ENCODE results near the gene FBXL7. TPM values are rescaled to one million over a fixed set of nuclear protein-coding genes. Genes with fewer than 3 reads are reported as not detected.

Gene FBXL7
- total RNA-seq, 1 donor from 2014 or later = 8.0 TPM

DNA sequence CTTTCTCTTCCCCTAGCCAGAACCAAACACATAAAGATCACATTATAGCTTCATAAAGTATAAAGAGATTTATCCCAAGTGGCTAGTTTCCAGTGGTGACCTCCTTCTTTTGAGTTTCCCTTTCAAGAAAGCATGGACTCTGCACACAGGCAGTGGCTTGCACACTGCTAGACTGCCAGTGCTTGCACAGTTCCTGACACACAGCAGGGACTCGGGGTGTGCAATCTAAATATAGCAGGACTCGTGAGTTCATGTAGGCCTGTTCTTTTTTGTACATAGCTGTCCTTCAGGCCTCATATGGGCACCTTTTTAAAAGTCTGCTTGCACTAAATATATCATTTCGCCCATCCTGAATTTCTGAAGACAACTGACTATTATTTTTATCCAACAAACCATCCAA, 308.6 kb downstream of the FBXL7 start:
- no peak for ATAC-seq
- H3K27ac ChIP-seq = no peak overlapping the region
- TF ChIP-seq CTCF (IDR thresholded peaks at IDR 0.05) = no peak
- peaks cover 6% of the 10 kb centered on the region for H3K9me3 ChIP-seq
- no peak for DNase-seq
- H3K36me3 ChIP-seq = no peaks in the 10 kb centered on the region
- intact Hi-C loops (cut with DNase I) = no loop called here
- no peaks in the 10 kb centered on the region for H3K27me3 ChIP-seq (ENCODE audit: low read depth)
- peaks cover 6% of the 10 kb centered on the region for H3K4me1 ChIP-seq
- H3K4me3 ChIP-seq = no peak overlapping the region

GRCh38 chr5:15819617-15820016, 319.6 kb downstream of the FBXL7 start:
- DNase-seq (no peak), ATAC-seq (no peak)
- Histone ChIP-seq H3K4me3 (no peak overlapping the region), H3K27me3 (ENCODE audit: low read depth) (no peaks in the 10 kb centered on the region), H3K4me1 (peaks cover 4% of the 10 kb centered on the region), H3K9me3 (no peaks in the 10 kb centered on the region), H3K27ac (no peak overlapping the region), H3K36me3 (no peaks in the 10 kb centered on the region)
- intact Hi-C loops (cut with DNase I) = no loop called here
- TF ChIP-seq CTCF (IDR thresholded peaks at IDR 0.05) = no peak

- intact Hi-C loops (cut with DNase I) = no loop called here
- Histone ChIP-seq H3K27me3 (ENCODE audit: low read depth) (no peaks in the 10 kb centered on the region), H3K9me3 (no peaks in the 10 kb centered on the region), H3K36me3 (no peaks in the 10 kb centered on the region), H3K4me1 (peaks cover 4% of the 10 kb centered on the region), H3K4me3 (no peak overlapping the region), H3K27ac (no peak overlapping the region)
- no peak for ATAC-seq
- no peak for TF ChIP-seq CTCF (IDR thresholded peaks at IDR 0.05)
- DNase-seq = no peak
Observed at GRCh38 chr5:15821506-15821905, 321.5 kb downstream of the FBXL7 start.

DNA sequence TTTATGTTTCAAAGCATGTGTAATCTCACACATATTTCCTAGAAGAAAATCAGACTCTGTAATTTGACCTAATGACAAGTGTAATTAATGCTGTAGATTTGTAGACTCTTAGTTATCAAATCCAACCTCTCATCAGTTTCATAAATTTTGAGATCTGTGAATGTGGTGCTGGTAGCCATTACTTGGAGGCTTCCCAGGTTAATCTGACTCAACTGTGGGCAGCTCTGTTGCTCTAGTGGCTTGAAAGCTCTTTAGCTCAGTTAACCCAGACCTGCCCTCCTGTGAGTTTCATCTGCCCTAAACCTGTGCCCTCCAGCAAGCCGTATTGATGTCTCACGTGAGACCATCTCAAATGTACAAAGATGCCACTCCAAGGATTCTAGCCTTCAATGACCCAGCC, 323.4 kb downstream of the FBXL7 start:
- no peak for ATAC-seq
- TF ChIP-seq CTCF (IDR thresholded peaks at IDR 0.05) = no peak
- intact Hi-C loops (cut with DNase I) = no loop called here

GRCh38 chr5:15827741-15828140, 327.8 kb downstream of the FBXL7 start:
- Histone ChIP-seq H3K9me3 (no peaks in the 10 kb centered on the region), H3K27ac (no peak overlapping the region), H3K27me3 (ENCODE audit: low read depth) (no peaks in the 10 kb centered on the region), H3K4me3 (no peak overlapping the region), H3K36me3 (no peaks in the 10 kb centered on the region), H3K4me1 (peaks cover 4% of the 10 kb centered on the region)
- no peak for TF ChIP-seq CTCF (IDR thresholded peaks at IDR 0.05)
- DNase-seq (no peak), ATAC-seq (no peak)
- intact Hi-C loops (cut with DNase I) = no loop called here

More for the DNA sequence above, 323.4 kb downstream of the FBXL7 start:
- Histone ChIP-seq H3K27ac (no peak overlapping the region), H3K4me3 (no peak overlapping the region), H3K4me1 (peaks cover 4% of the 10 kb centered on the region), H3K27me3 (ENCODE audit: low read depth) (no peaks in the 10 kb centered on the region), H3K36me3 (no peaks in the 10 kb centered on the region), H3K9me3 (no peaks in the 10 kb centered on the region)
- no peak for DNase-seq

GRCh38 chr5:15831408-15831807, 331.4 kb downstream of the FBXL7 start:
- no peaks in the 10 kb centered on the region for H3K27me3 ChIP-seq (ENCODE audit: low read depth)
- H3K4me1 ChIP-seq = peaks cover 12% of the 10 kb centered on the region
- ATAC-seq (no peak), DNase-seq (no peak)
- no peaks in the 10 kb centered on the region for H3K36me3 ChIP-seq
- intact Hi-C loops (cut with DNase I) = no loop called here
- H3K27ac ChIP-seq = no peak overlapping the region
- H3K4me3 ChIP-seq = no peak overlapping the region
- H3K9me3 ChIP-seq = no peaks in the 10 kb centered on the region
- TF ChIP-seq CTCF (IDR thresholded peaks at IDR 0.05) = no peak

Measured in lower lobe of right lung (tissue), 2 donors.